Skin of body (tissue), 2 donors: Measurements from ENCODE around the gene NECAP2. TPM values are rescaled to one million over a fixed set of nuclear protein-coding genes. Genes with fewer than 3 reads are reported as not detected.
"Not testable (repeated sequence)": the region's sequence is repeated elsewhere in the genome, so short reads cannot be mapped to it uniquely, and the experiment has no call there.

Experiments used
- DNase-seq: peaks from one replicate; lab custom pipeline; 2025; lab: John Stamatoyannopoulos, UW
- total RNA-seq: library from RNA; depleted of rRNA; stranded (reverse); fragments of >200 nt; gene quantifications from one replicate; pipeline ENCODE4 v1.2.3, GENCODE V29; 2014

The NECAP2 gene
- total RNA-seq, 1 donor from 2014 or later = 45.6 TPM

GRCh38 chr1:16492937-16493336 is 52.4 kb downstream of the NECAP2 start:
- not testable (repeated sequence) for DNase-seq

GRCh38 chr1:16493731-16494130 is 53.2 kb downstream of the NECAP2 start:
- not testable (repeated sequence) for DNase-seq

- DNase-seq = not testable (repeated sequence)
These were observed 57.0 kb downstream of the NECAP2 start for GRCh38 chr1:16497474-16497904.

DNA sequence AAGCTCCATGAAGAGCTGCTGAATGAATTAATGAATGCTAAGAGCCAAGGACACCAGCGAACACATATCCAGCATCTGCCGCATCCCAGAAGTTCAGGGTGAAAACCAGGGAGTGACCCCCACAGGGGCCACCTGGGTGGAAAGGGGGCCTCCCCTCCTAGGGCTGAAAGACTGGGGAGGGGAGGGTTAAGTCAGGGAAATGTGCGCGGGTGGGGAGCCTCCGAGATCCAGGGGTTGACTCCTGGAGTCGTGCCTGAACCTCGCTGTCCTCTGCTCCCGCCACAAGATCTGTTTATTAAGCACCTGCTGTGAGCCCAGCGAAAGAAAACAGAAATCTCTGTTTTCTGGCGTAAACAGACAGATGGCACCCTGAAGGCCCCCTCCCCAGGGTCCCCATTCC is 57.5 kb downstream of the NECAP2 start:
- DNase-seq = not testable (repeated sequence)

DNA sequence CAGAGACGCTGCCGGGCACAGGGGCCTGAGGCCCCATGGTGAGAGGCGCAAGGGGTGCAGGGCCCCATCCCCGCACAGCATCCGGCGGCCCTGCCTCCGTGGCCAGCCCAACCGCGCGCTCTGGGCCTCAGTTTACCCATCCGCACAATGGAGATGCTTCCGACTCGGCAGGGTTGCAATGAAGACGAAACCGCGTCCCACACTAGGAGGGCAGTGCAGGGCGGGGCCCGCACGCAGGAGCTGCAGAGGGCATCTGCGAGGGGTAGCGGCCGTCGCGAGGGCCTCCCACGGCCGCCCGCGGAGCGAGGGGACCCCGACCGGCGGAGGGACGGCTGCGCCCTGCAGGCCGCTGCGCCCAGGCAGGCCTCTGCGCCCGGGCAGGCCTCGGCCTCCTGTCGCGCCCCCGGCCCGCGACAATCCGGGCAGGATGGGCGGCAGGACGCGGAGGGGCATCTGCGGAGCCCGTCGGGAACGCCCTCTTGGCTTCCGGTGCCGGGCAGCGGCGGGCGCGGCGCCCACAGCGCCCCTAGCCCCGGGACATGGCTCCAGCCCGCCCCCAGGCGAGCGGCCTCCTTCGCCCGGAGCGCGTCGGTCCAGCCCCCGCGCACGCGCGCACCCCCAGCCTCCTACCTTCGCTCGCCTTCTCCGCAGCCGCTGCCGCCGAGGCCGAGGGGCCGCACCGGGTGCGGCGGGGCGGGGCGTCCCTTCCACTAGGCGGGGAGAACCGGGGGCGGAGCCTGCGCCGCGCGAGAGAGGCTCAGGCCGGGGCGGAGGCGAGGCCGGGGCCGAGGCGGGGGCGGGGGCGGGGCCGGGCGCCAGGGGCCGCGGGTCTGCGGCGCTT is 58.3 kb downstream of the NECAP2 start:
- DNase-seq = peak; percentile 76

DNA sequence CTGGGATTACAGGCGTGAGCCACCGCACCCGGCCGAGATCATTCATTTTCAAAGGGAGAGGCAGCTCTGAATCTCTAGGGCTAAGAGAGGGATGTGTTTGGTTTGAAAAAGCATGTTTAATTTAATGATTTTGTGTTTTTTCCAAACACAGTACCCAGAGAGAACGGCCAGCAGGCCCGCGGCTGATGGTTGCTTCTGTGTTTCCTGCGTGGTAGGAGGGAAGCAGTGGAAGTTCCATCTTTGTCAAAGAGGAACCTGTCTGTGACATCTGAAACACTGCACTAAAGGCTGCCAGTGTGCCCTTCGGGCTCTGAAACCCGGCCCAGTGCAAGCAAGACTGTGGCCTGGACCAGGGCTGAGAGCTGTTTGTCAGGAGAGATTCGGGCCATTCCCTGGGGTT is 59.9 kb downstream of the NECAP2 start:
- not testable (repeated sequence) for DNase-seq

GRCh38 chr1:16500975-16501374 is 60.5 kb downstream of the NECAP2 start:
- not testable (repeated sequence) for DNase-seq

GRCh38 chr1:16501446-16501845 is 60.9 kb downstream of the NECAP2 start:
- not testable (repeated sequence) for DNase-seq

DNA sequence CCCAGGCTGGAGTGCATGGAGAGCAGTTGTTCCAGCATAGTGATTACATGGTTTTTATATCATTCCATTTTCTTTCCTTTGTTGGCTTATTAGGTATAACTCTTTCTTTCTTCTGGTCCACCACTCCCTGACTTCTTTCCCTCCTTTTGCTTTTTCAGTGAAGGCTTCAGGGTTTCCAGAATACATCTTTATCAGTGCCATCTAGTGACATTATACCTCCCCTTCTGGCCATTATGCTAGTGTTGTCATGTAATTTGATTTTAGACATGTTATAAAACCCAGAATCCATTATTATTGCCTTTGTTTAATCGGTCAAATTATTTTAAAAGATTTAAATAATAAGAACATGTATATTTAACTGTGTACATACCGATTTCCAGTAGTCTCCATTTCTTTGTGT is 63.0 kb downstream of the NECAP2 start:
- DNase-seq = no peak

GRCh38 chr1:16505870-16506269 is 65.3 kb downstream of the NECAP2 start:
- not testable (repeated sequence) for DNase-seq

- not testable (repeated sequence) for DNase-seq
These were observed 66.0 kb downstream of the NECAP2 start for GRCh38 chr1:16506364-16507136.

DNA sequence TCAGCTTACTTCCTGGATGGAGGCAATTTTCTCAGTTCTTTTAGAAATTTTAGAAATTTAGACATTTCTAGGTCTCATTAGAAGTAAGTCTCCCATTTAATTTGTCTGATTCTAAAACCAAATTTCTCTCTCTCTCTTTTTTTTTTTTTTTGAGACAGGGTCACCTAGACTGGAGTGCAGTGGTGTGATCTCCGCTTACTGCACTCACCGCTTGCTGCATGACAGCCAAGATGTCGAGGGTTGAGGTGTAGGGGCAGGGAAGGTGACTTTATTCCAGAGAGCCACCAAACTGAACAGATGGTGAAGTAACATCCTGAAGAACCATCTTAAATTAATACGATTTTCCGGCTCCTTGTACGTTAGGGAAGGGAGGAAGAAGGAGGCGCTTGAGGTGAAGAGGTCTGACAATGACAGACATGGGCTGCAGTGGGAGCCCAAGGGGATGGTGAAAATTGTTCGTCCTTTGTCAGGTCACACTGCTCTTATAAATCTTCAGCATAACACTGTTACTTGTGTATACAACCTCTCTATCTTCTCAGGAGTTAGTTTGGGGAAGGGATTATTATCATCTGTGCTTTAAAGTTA is 68.4 kb downstream of the NECAP2 start:
- DNase-seq = not testable (repeated sequence)

Other genes starting within 250 kb of the NECAP2 start
- 18.7 TPM for gene ARHGEF19, start 228.1 kb upstream of the NECAP2 start, total RNA-seq
- 2.0 TPM for gene CPLANE2, start 203.5 kb upstream of the NECAP2 start, total RNA-seq
- 24.8 TPM for gene FBXO42, start 88.2 kb upstream of the NECAP2 start, total RNA-seq
- 19.3 TPM for gene SZRD1, start 73.5 kb upstream of the NECAP2 start, total RNA-seq
- gene SPATA21, start 3.3 kb upstream of the NECAP2 start, total RNA-seq = not detected
- gene RNU1-1, start 73.6 kb downstream of the NECAP2 start, total RNA-seq = 34,682 TPM
- gene NBPF1, start 172.8 kb downstream of the NECAP2 start, total RNA-seq = 83.8 TPM
- gene RNU1-3, start 226.2 kb downstream of the NECAP2 start, total RNA-seq = 34,682 TPM